HepG2 (cell line): Measurements from ENCODE around the gene SDC4. TPM values are rescaled to one million over a fixed set of nuclear protein-coding genes. Genes with fewer than 3 reads are reported as not detected.

Source experiments
- ATAC-seq: fragments of 200-7000 bp; cut with Tn5 transposase; 3 replicates; pipeline ENCODE4 v1.9.1; 2020; ENCODE audit warnings: mild to moderate bottlenecking, moderate library complexity
- BruUV-seq: library from RNA; stranded (reverse); fragments of 400-500 nt; replicated peaks from 2 replicates; lab custom pipeline; 2021; lab: Mats Ljungman, UMichigan
- CTCF ChIA-PET: fragments of 300-600 bp; formaldehyde crosslinking; extraction: SDS; loops from one replicate; lab custom pipeline; 2021; ENCODE audit warnings: low total read pairs, inconsistent platforms, low intra/inter-chr PET ratio; lab: Yijun Ruan, JAX
- POLR2A ChIA-PET: fragments of 350-600 bp; sonication (Branson Sonifier 250); formaldehyde crosslinking; loops from one replicate; lab custom pipeline; 2020; ENCODE audit warnings: antibody characterized with exemption, inconsistent platforms; lab: Yijun Ruan, JAX
- DNase-seq: peaks from one replicate; pipeline ENCODE4 v3.0.0-alpha.2; 2015; ENCODE audit warnings: low spot score
- FAIRE-seq: peaks from 3 replicates; lab custom pipeline; 2011; peaks lifted over from hg19 to GRCh38; lab: Jason Lieb, UNC
- H2AFZ ChIP-seq: one replicate; pipeline ENCODE4 v1.6.1; 2011; ENCODE audit warnings: low read length, inconsistent platforms
- H3K27ac ChIP-seq: fragments of 300-600 bp; 3 replicates; pipeline ENCODE4 v1.8.0; 2011; ENCODE audit warnings: mixed run types, mild to moderate bottlenecking, mixed read lengths, low read length, inconsistent platforms; ENCODE audit not compliant: insufficient read depth; ENCODE audit errors: extremely low read length
- H3K27me3 ChIP-seq, 2 experiments: fragments of 200-600 bp in 1 of 2; 2 replicates in 1 of 2; 3 replicates in 1 of 2; pipeline versions ENCODE4 v1.6.0 to v1.8.0; 2011; ENCODE audit warnings: low read length in 2 of 2, mild to moderate bottlenecking in 2 of 2, moderate library complexity in 2 of 2, inconsistent platforms in 1 of 2; ENCODE audit not compliant: insufficient read depth in 2 of 2, control insufficient read depth in 1 of 2
- H3K36me3 ChIP-seq, 2 experiments: fragments of 200-600 bp in 1 of 2; replicated peaks in 1 of 2; 2 replicates in 1 of 2; 3 replicates in 1 of 2; pipeline versions ENCODE4 v1.5.1 to v1.8.0; 2011; ENCODE audit warnings: low read length in 2 of 2, inconsistent platforms in 1 of 2; ENCODE audit not compliant: insufficient read depth in 2 of 2, control insufficient read depth in 1 of 2
- H3K4me1 ChIP-seq: 2 replicates; pipeline ENCODE4 v1.5.1; 2012; ENCODE audit warnings: low read length, inconsistent platforms; ENCODE audit not compliant: insufficient read depth
- H3K4me2 ChIP-seq: 2 replicates; pipeline ENCODE4 v1.6.0; 2011; ENCODE audit warnings: low read depth, low read length, inconsistent platforms
- H3K4me3 ChIP-seq, 3 experiments: fragments of 200-600 bp in 1 of 3; sonication (generic), shearing (Covaris generic) in 1 of 3; replicated peaks in 1 of 3; 2 replicates each; pipeline ENCODE4 v1.5.1; 2011 to 2016; ENCODE audit warnings: low read length in 3 of 3, inconsistent platforms in 2 of 3, low read depth in 2 of 3, mild to moderate bottlenecking in 2 of 3, control low read depth in 1 of 3, mixed read lengths in 1 of 3; ENCODE audit not compliant: insufficient read depth in 1 of 3
- H3K79me2 ChIP-seq: one replicate; pipeline ENCODE4 v1.6.1; 2011; ENCODE audit warnings: low read length, inconsistent platforms; ENCODE audit not compliant: insufficient read depth
- H3K9ac ChIP-seq: 2 replicates; pipeline ENCODE4 v1.6.0; 2011; ENCODE audit warnings: mild to moderate bottlenecking, low read depth, low read length, inconsistent platforms; ENCODE audit not compliant: insufficient read depth
- H3K9me3 ChIP-seq: 2 replicates; pipeline ENCODE4 v1.5.1; 2012; ENCODE audit warnings: mild to moderate bottlenecking, low read length
- H4K20me1 ChIP-seq: 2 replicates; pipeline ENCODE4 v1.6.0; 2011; ENCODE audit warnings: inconsistent platforms, mild to moderate bottlenecking, low read length, moderate library complexity; ENCODE audit not compliant: insufficient read depth
- BORCS8-MEF2B ChIP-seq: sonication (generic); formaldehyde crosslinking; IDR thresholded peaks from 2 replicates; pipeline ENCODE4 v1.8.0; 2022; ENCODE audit warnings: mild to moderate bottlenecking, missing genetic modification reagents
- KIAA2018 ChIP-seq: sonication (generic); formaldehyde crosslinking; IDR thresholded peaks from 2 replicates; pipeline ENCODE4 v1.5.0; 2020; ENCODE audit warnings: mild to moderate bottlenecking, missing genetic modification reagents, borderline replicate concordance
- NFE2L1 ChIP-seq: sonication (generic); formaldehyde crosslinking; IDR thresholded peaks from 2 replicates; pipeline ENCODE4 v1.4.0; 2020; ENCODE audit warnings: missing genetic modification reagents, mild to moderate bottlenecking, borderline replicate concordance
- PBX2 ChIP-seq: IDR thresholded peaks from 2 replicates; pipeline ENCODE4 v1.6.1; 2016; ENCODE audit warnings: control low read depth
- PLRG1 ChIP-seq: fragments of 450-650 bp; conservative IDR thresholded peaks from 2 replicates; pipeline ENCODE4 v1.6.1; 2016
- ZBTB14 ChIP-seq: sonication (generic); formaldehyde crosslinking; IDR thresholded peaks from 2 replicates; pipeline ENCODE4 v1.4.0; 2020; ENCODE audit warnings: missing genetic modification reagents
- ZEB1 ChIP-seq: IDR thresholded peaks from 2 replicates; pipeline ENCODE4 v1.6.1; 2012; ENCODE audit warnings: mild to moderate bottlenecking, low read depth, inconsistent platforms; ENCODE audit not compliant: insufficient replicate concordance
- ZNF703 ChIP-seq: sonication (generic); formaldehyde crosslinking; IDR thresholded peaks from 2 replicates; pipeline ENCODE4 v1.5.1; 2020; ENCODE audit warnings: missing genetic modification reagents, mild to moderate bottlenecking, moderate library complexity, borderline replicate concordance
- WGBS: methylation state at CpG from one replicate; pipeline ENCODE4 v1.1.6; 2017; ENCODE audit warnings: low lambda C conversion rate; 5-methylcytosine and 5-hydroxymethylcytosine counted together
- in situ Hi-C: cut with HindIII; loops from 2 replicates; pipeline ENCODE4 v1.10.0; 2017; ENCODE audit warnings: low pct_unique_long_range_greater_than_20kb; ENCODE audit not compliant: extremely low pct_ligation_motif_present
- intact Hi-C: fragments of 100-400 bp; cut with micrococcal nuclease; formaldehyde crosslinking; loops from one replicate; pipeline ENCODE4 v1.10.0; 2022; ENCODE audit not compliant: unreplicated experiment
- polyA plus RNA-seq, 8 experiments: library from polyadenylated mRNA; depleted of rRNA in 3 of 8; stranded (reverse) in 7 of 8; unstranded in 1 of 8; fragments of >200 nt; fragmentation: Illumina TruSeq in 4 of 8; extraction: Trizol in 4 of 8; gene quantifications; 2 replicates each; pipeline versions ENCODE4 v1.2.1 to v1.2.3, GENCODE V29; 2011 to 2016; ENCODE audit warnings: low read depth in 4 of 8, missing spikeins in 1 of 8, mixed read lengths in 1 of 8; ENCODE audit not compliant: insufficient read depth in 1 of 8
- total RNA-seq, 5 experiments: library from RNA; depleted of rRNA; stranded (reverse); fragments of >200 nt; fragmentation: Illumina TruSeq; extraction: Trizol; gene quantifications; 2 replicates each; pipeline ENCODE4 v1.2.3, GENCODE V29; 2016; ENCODE audit warnings: low read depth in 1 of 5
- TF ChIP-seq, protein P1 (sequence below): sonication (generic); formaldehyde crosslinking; IDR thresholded peaks from 2 replicates; pipeline ENCODE4 v1.4.0; 2020; ENCODE audit warnings: missing genetic modification reagents, borderline replicate concordance

Gene SDC4
- total and polyA plus RNA-seq, 2 of the 13 experiments (the other 11 are each of a cell fraction or from before 2014, with no cell fraction given): 49.0 to 65.1 TPM

- Histone ChIP-seq H3K4me2 (peak overlapping the region; percentile 84), H3K36me3 (peaks cover 9 to 14% of the 10 kb centered on the region in 2 experiments; a peak in 4 of 5 replicates)
- POLR2A ChIA-PET: interaction anchor here (1.2 to 23.9 kb wide), 8 partner anchors 12 to 454 kb away, joined by 3 to 1422 read pairs (median 16); partner anchors contain the start of genes DNTTIP1, PIGT, SDC4 and SYS1
- TF ChIP-seq PBX2 (CRISPR knock-in tag): no peak
- no peak for TF ChIP-seq ZEB1
- TF ChIP-seq ZBTB14: no peak
- TF ChIP-seq BORCS8-MEF2B: peak; percentile 83; the same call in 1 of the 2 replicates
- TF ChIP-seq, protein P1, sequence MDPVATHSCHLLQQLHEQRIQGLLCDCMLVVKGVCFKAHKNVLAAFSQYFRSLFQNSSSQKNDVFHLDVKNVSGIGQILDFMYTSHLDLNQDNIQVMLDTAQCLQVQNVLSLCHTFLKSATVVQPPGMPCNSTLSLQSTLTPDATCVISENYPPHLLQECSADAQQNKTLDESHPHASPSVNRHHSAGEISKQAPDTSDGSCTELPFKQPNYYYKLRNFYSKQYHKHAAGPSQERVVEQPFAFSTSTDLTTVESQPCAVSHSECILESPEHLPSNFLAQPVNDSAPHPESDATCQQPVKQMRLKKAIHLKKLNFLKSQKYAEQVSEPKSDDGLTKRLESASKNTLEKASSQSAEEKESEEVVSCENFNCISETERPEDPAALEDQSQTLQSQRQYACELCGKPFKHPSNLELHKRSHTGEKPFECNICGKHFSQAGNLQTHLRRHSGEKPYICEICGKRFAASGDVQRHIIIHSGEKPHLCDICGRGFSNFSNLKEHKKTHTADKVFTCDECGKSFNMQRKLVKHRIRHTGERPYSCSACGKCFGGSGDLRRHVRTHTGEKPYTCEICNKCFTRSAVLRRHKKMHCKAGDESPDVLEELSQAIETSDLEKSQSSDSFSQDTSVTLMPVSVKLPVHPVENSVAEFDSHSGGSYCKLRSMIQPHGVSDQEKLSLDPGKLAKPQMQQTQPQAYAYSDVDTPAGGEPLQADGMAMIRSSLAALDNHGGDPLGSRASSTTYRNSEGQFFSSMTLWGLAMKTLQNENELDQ: no peak
- TF ChIP-seq NFE2L1 (CRISPR knock-in tag): no peak
- no peak; the same call in 1 of the 2 replicates for TF ChIP-seq ZNF703 (CRISPR knock-in tag)
- TF ChIP-seq PLRG1: no peak
- TF ChIP-seq KIAA2018 (CRISPR knock-in tag): no peak
These were observed 10.7 kb downstream of the SDC4 start for GRCh38 chr20:45337367-45338120.

More at GRCh38 chr20:45337367-45338120, 10.7 kb downstream of the SDC4 start:
- intact Hi-C loops (loop anchor here (1.0 to 2.0 kb wide), 2 partner anchors 15 to 22 kb away; no protein-coding TSS in a partner anchor), in situ Hi-C loops (no loop called here)
- ATAC-seq: peak; percentile 32
- CTCF ChIA-PET: interaction anchor here (0.8 kb wide), 1 partner anchor 13 kb away, joined by 3 read pairs; no protein-coding TSS in a partner anchor
- no peak for FAIRE-seq
- H3K9ac ChIP-seq: peak overlapping the region; percentile 70
- H2AFZ ChIP-seq: no peak overlapping the region
- 8% methylated on average over 15 of the region's 15 CpGs for WGBS
- H3K27ac ChIP-seq: peak overlapping the region; percentile 80
- peak; percentile 65 for DNase-seq
- no peaks in the 10 kb centered on the region for H3K27me3 ChIP-seq
- BruUV-seq: TSS peak; percentile 87
- no peaks in the 10 kb centered on the region for H4K20me1 ChIP-seq
- H3K4me1 ChIP-seq: peaks cover 67% of the 10 kb centered on the region
- peak overlapping the region; percentile 31 to 57 (median 32) for H3K4me3 ChIP-seq
- no peaks in the 10 kb centered on the region for H3K9me3 ChIP-seq
- peaks cover 37% of the 10 kb centered on the region for H3K79me2 ChIP-seq
